Activated naive CD4-positive, alpha-beta T cell treated with anti-CD3 and anti-CD28 coated beads, Interleukin-2, amount 50 U/mL, for 72 hours (primary cell): ENCODE measurements around the gene NCOR2. TPM values are rescaled to one million over a fixed set of nuclear protein-coding genes. Genes with fewer than 3 reads are reported as not detected.

ENCODE experiments used
- ATAC-seq, 2 donors: fragments of 150-1000 bp; cut with Tn5 transposase; 2 replicates each; pipeline ENCODE4 v1.10.0; 2021; ENCODE audit warnings: mild to moderate bottlenecking in 2 of 2, moderate library complexity in 2 of 2
- DNase-seq, 2 donors: peaks; one replicate each; pipeline ENCODE4 v3.0.0; 2021 to 2022; ENCODE audit warnings: low spot score in 2 of 2
- H3K27ac Mint-ChIP-seq, 2 donors: one replicate each; pipeline ENCODE4 v1.8.0; 2022; ENCODE audit warnings: mild to moderate bottlenecking in 2 of 2, mixed read lengths in 2 of 2
- H3K36me3 Mint-ChIP-seq, 2 donors: one replicate each; pipeline ENCODE4 v1.8.0; 2022; ENCODE audit warnings: mixed read lengths in 2 of 2
- H3K9me3 Mint-ChIP-seq, 2 donors: one replicate each; pipeline ENCODE4 v1.8.0; 2022; ENCODE audit warnings: mixed read lengths in 2 of 2
- total RNA-seq, 2 donors: library from RNA; stranded (reverse); gene quantifications; one replicate each; pipeline ENCODE4 v1.2.3, GENCODE V29; 2022

NCOR2 gene
- total RNA-seq, 2 donors from 2014 or later = 66.8 to 125 TPM

- Mint-ChIP-seq H3K9me3 (no peaks in the 10 kb centered on the region), H3K27ac (peak overlapping the region; percentile 44 to 78), H3K36me3 (no peaks in the 10 kb centered on the region)
- ATAC-seq (peak; percentile 2 to 13), DNase-seq (no peak)
These were observed 1.3 kb upstream of the NCOR2 start for GRCh38 chr12:124568431-124569374.

DNA sequence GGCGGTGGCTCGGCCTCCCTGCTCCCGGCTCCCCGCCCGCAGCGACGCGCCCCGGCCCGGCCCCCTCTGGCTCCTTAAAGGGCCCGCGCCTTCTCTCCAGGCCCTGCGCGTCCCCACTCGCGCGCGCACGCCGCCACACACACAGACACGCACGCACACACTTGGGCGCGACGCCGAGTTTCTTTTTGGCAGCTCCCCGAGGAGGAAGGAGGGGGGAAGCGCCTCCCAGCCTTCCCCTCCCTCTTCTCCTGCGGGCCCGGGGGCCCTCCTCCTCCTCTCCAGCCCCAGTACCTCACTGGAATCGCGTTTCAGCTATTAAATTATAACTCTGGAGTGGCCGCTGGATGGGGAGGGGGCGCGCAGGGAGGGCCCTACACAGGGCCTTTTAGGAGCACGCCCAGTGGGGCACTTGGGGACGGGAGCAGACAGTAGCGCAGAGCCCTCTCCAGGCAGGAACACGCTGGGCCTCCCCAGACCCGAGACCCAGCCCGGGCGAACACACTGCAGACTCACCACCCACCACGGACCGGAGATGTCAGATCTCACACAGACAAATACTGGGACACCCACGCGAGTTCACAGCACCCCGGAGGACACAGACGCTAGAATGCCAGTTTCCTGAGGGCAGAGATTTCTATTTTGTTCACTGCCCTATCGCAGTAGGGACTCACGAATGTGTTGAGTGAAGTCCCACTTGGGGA is 411 bp upstream of the NCOR2 start:
- DNase-seq = peak; percentile 74 to 79
- peak; percentile 64 to 80 for ATAC-seq
- H3K27ac Mint-ChIP-seq = peak overlapping the region in 1 of 2 donors; percentile 78
- H3K9me3 Mint-ChIP-seq = no peaks in the 10 kb centered on the region
- no peaks in the 10 kb centered on the region for H3K36me3 Mint-ChIP-seq

DNA sequence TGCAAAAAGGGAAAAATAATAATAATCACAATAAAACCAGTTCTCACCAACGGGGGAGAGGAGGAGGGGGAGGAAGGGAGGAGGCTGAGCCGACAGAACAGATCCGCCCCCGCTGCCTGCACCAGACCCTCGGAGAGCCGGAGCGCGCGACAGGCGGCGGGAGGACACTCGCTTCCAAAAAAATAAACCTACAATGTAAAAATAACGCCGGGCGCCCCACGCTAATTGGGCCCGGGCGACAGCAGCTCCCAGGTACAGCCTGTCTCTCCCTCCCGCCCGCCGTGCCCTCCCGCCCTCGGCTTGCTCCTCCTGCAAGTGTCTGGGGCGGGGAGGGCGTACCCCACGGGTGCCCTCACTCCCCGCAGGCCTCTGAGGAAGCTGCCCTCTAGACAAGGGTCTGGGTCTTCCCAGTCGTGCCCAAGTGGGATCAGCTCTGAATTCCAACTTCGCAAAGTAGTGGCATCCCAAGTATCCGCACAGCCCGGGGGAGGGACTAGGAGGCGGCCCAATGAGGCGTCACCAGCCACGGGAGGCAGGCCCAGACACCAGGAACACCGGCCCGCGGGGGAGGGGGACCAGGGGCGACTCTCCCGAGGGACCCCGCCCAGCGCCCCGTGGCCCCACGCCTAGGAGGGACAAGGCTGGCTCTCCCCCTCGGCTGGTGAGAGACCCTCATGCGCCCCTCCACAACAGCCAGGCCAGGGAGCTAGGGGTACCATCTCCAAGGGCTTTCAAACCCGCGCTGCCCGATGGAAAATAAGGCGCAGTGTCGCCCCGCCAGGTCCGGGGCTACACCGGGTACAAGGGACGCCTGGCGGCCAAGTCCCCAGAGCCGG is 1.0 kb downstream of the NCOR2 start:
- ATAC-seq = peak; percentile 69 to 70
- Mint-ChIP-seq H3K36me3 (no peaks in the 10 kb centered on the region), H3K9me3 (no peaks in the 10 kb centered on the region), H3K27ac (peak overlapping the region; percentile 79 to 89)
- peak; percentile 71 to 73 for DNase-seq

GRCh38 chr12:124565656-124566160 is 1.7 kb downstream of the NCOR2 start:
- ATAC-seq (no peak), DNase-seq (no peak)
- H3K36me3 Mint-ChIP-seq = no peaks in the 10 kb centered on the region
- peak overlapping the region; percentile 50 to 79 for H3K27ac Mint-ChIP-seq
- H3K9me3 Mint-ChIP-seq = no peaks in the 10 kb centered on the region

GRCh38 chr12:124564971-124565491 is 2.4 kb downstream of the NCOR2 start:
- H3K9me3 Mint-ChIP-seq = no peaks in the 10 kb centered on the region

GRCh38 chr12:124564232-124564958 is 3.0 kb downstream of the NCOR2 start:
- Mint-ChIP-seq H3K27ac (no peak overlapping the region), H3K9me3 (no peaks in the 10 kb centered on the region), H3K36me3 (no peaks in the 10 kb centered on the region)
- ATAC-seq = no peak
- no peak for DNase-seq

More at GRCh38 chr12:124564971-124565491, 2.4 kb downstream of the NCOR2 start:
- ATAC-seq = no peak
- DNase-seq = no peak
- Mint-ChIP-seq H3K27ac (no peak overlapping the region), H3K36me3 (no peaks in the 10 kb centered on the region)

GRCh38 chr12:124563809-124564208 is 3.6 kb downstream of the NCOR2 start:
- no peak for DNase-seq
- Mint-ChIP-seq H3K27ac (no peak overlapping the region), H3K36me3 (no peaks in the 10 kb centered on the region), H3K9me3 (no peaks in the 10 kb centered on the region)
- ATAC-seq = no peak

DNA sequence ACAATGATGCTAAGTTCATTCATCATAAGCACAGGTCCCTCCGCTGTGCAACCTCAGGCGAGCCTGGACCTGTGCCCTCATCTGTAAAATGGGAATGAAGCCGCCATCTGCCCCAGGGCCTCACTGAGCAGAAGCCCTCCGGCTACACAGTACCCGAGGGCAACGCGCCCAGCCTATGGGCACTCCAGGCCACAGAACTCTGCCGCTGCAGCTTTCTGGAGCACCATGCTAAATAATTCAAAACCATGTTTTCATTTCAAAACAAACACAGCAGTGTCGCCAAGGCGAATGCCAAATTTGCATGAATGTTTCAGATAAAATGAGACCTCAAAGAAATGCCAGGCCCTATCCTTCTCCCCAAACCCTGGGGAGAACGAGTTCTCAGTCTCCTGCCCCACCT is 4.0 kb downstream of the NCOR2 start:
- DNase-seq = no peak
- Mint-ChIP-seq H3K9me3 (no peaks in the 10 kb centered on the region), H3K36me3 (no peaks in the 10 kb centered on the region), H3K27ac (no peak overlapping the region)
- no peak for ATAC-seq

DNA sequence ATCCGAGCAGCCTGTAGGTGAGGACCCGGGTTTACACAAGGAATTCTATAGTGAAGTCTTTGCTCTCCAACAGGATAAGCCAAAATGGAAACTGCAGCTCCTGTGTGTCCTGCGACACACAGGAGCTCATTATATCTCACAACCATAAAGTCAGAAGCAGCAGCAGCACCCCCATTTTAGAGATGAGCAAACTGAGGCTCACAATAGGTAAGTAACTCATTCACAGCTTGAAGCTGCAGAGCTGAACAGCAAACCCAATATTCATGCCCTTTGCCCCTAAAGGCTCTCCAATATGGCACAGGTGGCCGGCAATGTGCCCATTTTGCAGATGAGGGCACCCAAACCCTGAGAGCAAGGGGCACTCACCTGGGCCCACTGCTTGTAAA is 4.6 kb downstream of the NCOR2 start:
- Mint-ChIP-seq H3K27ac (no peak overlapping the region), H3K36me3 (no peaks in the 10 kb centered on the region), H3K9me3 (no peaks in the 10 kb centered on the region)
- ATAC-seq (no peak), DNase-seq (no peak)

- Mint-ChIP-seq H3K9me3 (no peaks in the 10 kb centered on the region), H3K27ac (no peak overlapping the region), H3K36me3 (no peaks in the 10 kb centered on the region)
- no peak for ATAC-seq
- no peak for DNase-seq
These were observed 5.2 kb downstream of the NCOR2 start for GRCh38 chr12:124562018-124562795.

- DNase-seq (no peak), ATAC-seq (no peak)
- no peaks in the 10 kb centered on the region for H3K9me3 Mint-ChIP-seq
- no peak overlapping the region for H3K27ac Mint-ChIP-seq
- no peaks in the 10 kb centered on the region for H3K36me3 Mint-ChIP-seq
These were observed 6.2 kb downstream of the NCOR2 start for GRCh38 chr12:124561231-124561630.

DNA sequence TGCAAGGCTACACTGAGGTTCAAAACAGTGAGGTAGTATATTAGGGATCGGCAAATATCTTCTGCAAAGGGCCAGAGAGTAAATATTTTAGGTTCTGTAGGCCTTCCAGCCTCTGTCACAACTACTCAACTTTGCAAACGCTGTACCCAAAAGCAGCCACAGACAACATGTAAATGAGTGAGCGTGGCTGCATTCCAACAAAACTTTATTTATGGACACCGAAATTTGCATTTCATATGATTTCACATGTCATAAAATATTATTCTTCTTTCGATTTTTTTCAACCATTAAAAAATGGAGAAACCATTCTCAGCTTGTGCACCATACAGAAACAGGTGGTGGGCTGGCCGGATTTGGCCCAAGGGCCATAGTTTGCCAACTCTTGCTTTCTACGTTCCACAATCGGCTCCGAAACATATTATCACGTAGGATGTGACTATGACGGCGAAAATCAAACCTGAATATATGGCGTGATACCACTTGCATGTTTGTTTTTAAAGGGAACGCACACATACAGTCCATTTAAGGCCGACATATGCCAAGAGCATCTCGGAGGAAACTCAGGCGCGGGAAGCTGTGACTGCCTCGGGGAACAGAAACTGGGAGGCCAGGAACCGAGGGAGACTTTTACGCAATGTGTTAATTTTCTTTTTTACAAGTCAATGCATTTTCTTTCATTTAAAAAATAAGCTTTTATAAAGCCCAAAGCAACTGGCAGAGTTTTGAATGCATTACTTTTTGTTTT is 7.1 kb downstream of the NCOR2 start:
- no peaks in the 10 kb centered on the region for H3K36me3 Mint-ChIP-seq
- no peak overlapping the region for H3K27ac Mint-ChIP-seq
- DNase-seq = no peak
- no peak for ATAC-seq
- no peaks in the 10 kb centered on the region for H3K9me3 Mint-ChIP-seq

GRCh38 chr12:124559182-124560017 is 8.0 kb downstream of the NCOR2 start:
- H3K27ac Mint-ChIP-seq = no peak overlapping the region
- no peak for ATAC-seq
- H3K9me3 Mint-ChIP-seq = no peaks in the 10 kb centered on the region
- no peaks in the 10 kb centered on the region for H3K36me3 Mint-ChIP-seq
- DNase-seq = no peak

DNA sequence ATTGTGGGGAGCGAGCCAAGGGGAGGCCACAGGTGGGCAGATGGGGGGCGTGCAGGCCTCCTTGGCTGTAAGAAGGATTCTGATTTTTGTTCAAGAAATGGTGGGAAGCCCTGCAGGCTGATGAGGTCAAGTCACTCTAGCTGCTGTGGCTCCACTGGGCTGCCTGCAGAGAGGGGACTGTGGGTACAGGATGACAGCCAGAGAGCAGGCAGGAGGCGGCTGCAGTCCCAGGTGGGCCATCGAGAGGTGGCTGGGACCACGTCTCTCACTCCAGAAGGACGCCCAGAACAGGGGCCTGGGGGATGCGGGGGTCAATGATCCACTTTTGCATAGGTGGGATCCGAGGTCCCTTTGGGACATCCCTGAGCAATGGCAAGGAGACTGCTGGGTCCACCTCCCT is 9.1 kb downstream of the NCOR2 start:
- no peak for DNase-seq
- Mint-ChIP-seq H3K36me3 (no peaks in the 10 kb centered on the region), H3K27ac (no peak overlapping the region), H3K9me3 (no peaks in the 10 kb centered on the region)
- no peak for ATAC-seq
